Fibroblast of lung (primary cell): ENCODE measurements around the gene EHHADH. TPM values are rescaled to one million over a fixed set of nuclear protein-coding genes. Genes with fewer than 3 reads are reported as not detected.

Experiments used
- DNase-seq, 2 donors: peaks; one replicate each; pipeline versions ENCODE4 v3.0.0 to v3.0.0-alpha.2; 2010; ENCODE audit warnings: low read depth in 2 of 2
- H2AFZ ChIP-seq: 2 replicates; pipeline ENCODE4 v1.5.1; 2012; ENCODE audit warnings: low read length, control low read depth, inconsistent platforms
- H3K27ac ChIP-seq: 2 replicates; pipeline ENCODE4 v1.5.1; 2011; ENCODE audit warnings: low read length, control low read depth; ENCODE audit not compliant: insufficient read depth
- H3K27me3 ChIP-seq: 2 replicates; pipeline ENCODE4 v1.5.1; 2011; ENCODE audit warnings: mild to moderate bottlenecking, low read length; ENCODE audit not compliant: control insufficient read depth, insufficient read depth
- H3K36me3 ChIP-seq: 2 replicates; pipeline ENCODE4 v1.5.1; 2011; ENCODE audit warnings: low read length; ENCODE audit not compliant: control insufficient read depth, insufficient read depth
- H3K4me1 ChIP-seq: 2 replicates; pipeline ENCODE4 v1.5.1; 2011; ENCODE audit warnings: low read length; ENCODE audit not compliant: control insufficient read depth, insufficient read depth; ENCODE audit errors: extremely low read depth
- H3K4me2 ChIP-seq: 2 replicates; pipeline ENCODE4 v1.5.1; 2011; ENCODE audit warnings: low read length, control low read depth; ENCODE audit not compliant: insufficient read depth; ENCODE audit errors: extremely low read depth
- H3K4me3 ChIP-seq, 4 experiments: fragments of 200-600 bp in 1 of 4; sonication (generic) in 1 of 4; replicated peaks in 1 of 4; 2 replicates each; pipeline ENCODE4 v1.5.1; 2011 to 2016; ENCODE audit warnings: low read length in 4 of 4, low read depth in 3 of 4, mild to moderate bottlenecking in 3 of 4, control low read depth in 2 of 4, inconsistent platforms in 1 of 4, mixed read lengths in 1 of 4; ENCODE audit not compliant: insufficient read depth in 1 of 4; ENCODE audit errors: control extremely low read depth in 1 of 4
- H3K79me2 ChIP-seq: 2 replicates; pipeline ENCODE4 v1.5.1; 2012; ENCODE audit warnings: mild to moderate bottlenecking, low read length, inconsistent platforms; ENCODE audit not compliant: control insufficient read depth, insufficient read depth
- H3K9ac ChIP-seq: 2 replicates; pipeline ENCODE4 v1.5.1; 2011; ENCODE audit warnings: mild to moderate bottlenecking, low read length, control low read depth; ENCODE audit not compliant: insufficient read depth
- H3K9me3 ChIP-seq: 2 replicates; pipeline ENCODE4 v1.5.1; 2012; ENCODE audit warnings: low read depth, low read length; ENCODE audit not compliant: control insufficient read depth, insufficient read depth
- H4K20me1 ChIP-seq: 2 replicates; pipeline ENCODE4 v1.5.1; 2011; ENCODE audit warnings: low read length; ENCODE audit not compliant: control insufficient read depth, insufficient read depth; ENCODE audit errors: extremely low read depth
- EZH2 ChIP-seq: IDR thresholded peaks from 2 replicates; pipeline ENCODE4 v1.5.1; 2012; ENCODE audit warnings: low read length, control low read depth, mild to moderate bottlenecking; ENCODE audit errors: missing control alignments
- polyA plus RNA-seq, 2 donors: library from polyadenylated mRNA; depleted of rRNA in 1 of 2; stranded (reverse) in 1 of 2; unstranded in 1 of 2; fragments of >200 nt; gene quantifications; 2 replicates each; pipeline ENCODE4 v1.2.1, GENCODE V29; 2011 to 2012; ENCODE audit warnings: missing spikeins in 1 of 2
- total RNA-seq: library from RNA; depleted of rRNA; stranded (reverse); fragments of >200 nt; gene quantifications from 2 replicates; pipeline ENCODE4 v1.2.1, GENCODE V29; 2014
- TF ChIP-seq, protein P1 (sequence below), 2 donors: IDR thresholded peaks in 1 of 2; conservative IDR thresholded peaks in 1 of 2; 1 replicate in 1 of 2; 2 replicates in 1 of 2; pipeline ENCODE4 v1.5.1; 2011 to 2012; ENCODE audit warnings: low read length in 2 of 2, control low read depth in 1 of 2, inconsistent platforms in 1 of 2, low read depth in 1 of 2, mild to moderate bottlenecking in 1 of 2

The EHHADH gene
- total and polyA plus RNA-seq, 2 donors (not counting 1 experiment from before 2014, with no cell fraction given) = 6.0 to 6.8 TPM

DNA sequence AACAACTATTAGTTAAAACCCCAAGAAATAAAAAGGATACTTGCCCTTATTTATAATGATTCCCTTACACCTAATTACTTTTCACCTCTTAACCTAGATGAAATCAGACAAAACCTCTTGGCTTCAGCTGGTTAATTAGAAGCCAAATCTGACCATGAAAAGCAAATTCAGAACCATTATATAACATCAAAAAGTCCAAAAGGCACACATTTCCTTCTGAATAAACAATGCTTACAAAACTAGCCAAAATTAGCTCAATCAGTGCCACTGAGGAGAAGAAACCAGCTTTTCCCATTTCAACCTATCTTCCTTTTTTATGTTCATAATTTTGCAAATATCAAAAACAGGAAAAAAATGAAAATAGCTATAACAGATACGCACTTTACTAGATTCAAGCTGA, 3.2 kb downstream of the EHHADH start:
- H3K9ac ChIP-seq = no peak overlapping the region
- no peak for DNase-seq
- no peaks in the 10 kb centered on the region for H3K36me3 ChIP-seq
- TF ChIP-seq EZH2 = no peak
- TF ChIP-seq, protein P1, sequence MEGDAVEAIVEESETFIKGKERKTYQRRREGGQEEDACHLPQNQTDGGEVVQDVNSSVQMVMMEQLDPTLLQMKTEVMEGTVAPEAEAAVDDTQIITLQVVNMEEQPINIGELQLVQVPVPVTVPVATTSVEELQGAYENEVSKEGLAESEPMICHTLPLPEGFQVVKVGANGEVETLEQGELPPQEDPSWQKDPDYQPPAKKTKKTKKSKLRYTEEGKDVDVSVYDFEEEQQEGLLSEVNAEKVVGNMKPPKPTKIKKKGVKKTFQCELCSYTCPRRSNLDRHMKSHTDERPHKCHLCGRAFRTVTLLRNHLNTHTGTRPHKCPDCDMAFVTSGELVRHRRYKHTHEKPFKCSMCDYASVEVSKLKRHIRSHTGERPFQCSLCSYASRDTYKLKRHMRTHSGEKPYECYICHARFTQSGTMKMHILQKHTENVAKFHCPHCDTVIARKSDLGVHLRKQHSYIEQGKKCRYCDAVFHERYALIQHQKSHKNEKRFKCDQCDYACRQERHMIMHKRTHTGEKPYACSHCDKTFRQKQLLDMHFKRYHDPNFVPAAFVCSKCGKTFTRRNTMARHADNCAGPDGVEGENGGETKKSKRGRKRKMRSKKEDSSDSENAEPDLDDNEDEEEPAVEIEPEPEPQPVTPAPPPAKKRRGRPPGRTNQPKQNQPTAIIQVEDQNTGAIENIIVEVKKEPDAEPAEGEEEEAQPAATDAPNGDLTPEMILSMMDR (conservative IDR thresholded peaks at IDR 0.05 in 1 of 2, IDR thresholded peaks at IDR 0.05 in 1 of 2; ENCODE audit: low read depth in 1 of 2, low read length in 2 of 2) = no peak
- no peaks in the 10 kb centered on the region for H3K27me3 ChIP-seq
- no peak overlapping the region for H3K4me3 ChIP-seq
- H4K20me1 ChIP-seq = no peaks in the 10 kb centered on the region
- H3K4me1 ChIP-seq = no peaks in the 10 kb centered on the region
- H3K27ac ChIP-seq = no peak overlapping the region
- H3K4me2 ChIP-seq = no peak overlapping the region
- H2AFZ ChIP-seq = no peak overlapping the region
- no peaks in the 10 kb centered on the region for H3K9me3 ChIP-seq
- no peaks in the 10 kb centered on the region for H3K79me2 ChIP-seq

DNA sequence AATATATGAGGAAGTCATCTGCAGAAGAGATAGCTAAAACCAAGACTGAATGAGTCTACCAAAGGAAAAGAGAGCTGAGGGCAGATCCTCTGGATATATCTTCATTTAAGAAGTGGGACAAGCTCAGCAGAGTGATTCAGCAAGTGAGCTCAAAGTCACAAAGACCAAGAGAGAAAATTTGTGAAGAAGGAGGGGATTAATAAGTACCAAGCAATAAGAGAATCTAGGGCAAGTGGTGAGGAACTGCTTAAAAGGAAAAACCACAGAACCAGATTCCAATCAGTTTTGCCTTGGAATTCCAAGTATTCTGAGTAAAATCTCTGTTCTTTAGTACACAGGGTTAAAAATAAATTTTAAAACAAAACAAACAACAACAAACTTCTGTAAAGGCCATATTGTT, 3.6 kb downstream of the EHHADH start:
- H3K4me1 ChIP-seq = no peaks in the 10 kb centered on the region
- H3K4me2 ChIP-seq = no peak overlapping the region
- DNase-seq = peak in 1 of 2 donors; percentile 63
- H3K27me3 ChIP-seq = no peaks in the 10 kb centered on the region
- no peak overlapping the region for H2AFZ ChIP-seq
- no peaks in the 10 kb centered on the region for H3K36me3 ChIP-seq
- H3K9me3 ChIP-seq = no peaks in the 10 kb centered on the region
- H4K20me1 ChIP-seq = no peaks in the 10 kb centered on the region
- H3K4me3 ChIP-seq = no peak overlapping the region
- TF ChIP-seq, protein P1 (conservative IDR thresholded peaks at IDR 0.05 in 1 of 2, IDR thresholded peaks at IDR 0.05 in 1 of 2; ENCODE audit: low read depth in 1 of 2, low read length in 2 of 2) = no peak
- no peak for TF ChIP-seq EZH2
- H3K79me2 ChIP-seq = no peaks in the 10 kb centered on the region
- H3K9ac ChIP-seq = no peak overlapping the region
- H3K27ac ChIP-seq = no peak overlapping the region

DNA sequence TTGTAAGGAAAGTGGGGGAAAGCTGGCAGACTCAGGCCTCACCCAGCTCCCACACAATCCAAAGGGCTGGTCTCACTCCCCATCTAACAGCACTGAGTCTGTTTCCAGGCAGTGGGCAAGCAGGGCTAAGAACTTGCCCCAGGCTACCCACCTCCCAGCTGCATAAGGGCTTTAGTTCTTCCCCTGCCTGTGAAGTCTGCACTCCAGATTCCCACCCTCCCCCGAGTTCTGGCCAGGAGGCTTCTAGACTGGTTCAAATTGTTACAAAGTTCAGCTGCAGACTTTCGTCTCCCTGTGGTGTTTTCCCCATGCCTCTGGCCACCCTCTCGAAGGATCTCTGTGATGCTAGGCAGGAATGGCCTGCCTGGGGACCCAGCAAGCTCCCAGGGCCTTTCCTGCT, 11.2 kb downstream of the EHHADH start:
- no peaks in the 10 kb centered on the region for H3K9me3 ChIP-seq
- H2AFZ ChIP-seq = no peak overlapping the region
- no peaks in the 10 kb centered on the region for H3K79me2 ChIP-seq
- H3K4me2 ChIP-seq = no peak overlapping the region
- no peak overlapping the region for H3K9ac ChIP-seq
- no peak overlapping the region for H3K4me3 ChIP-seq
- TF ChIP-seq, protein P1 (conservative IDR thresholded peaks at IDR 0.05 in 1 of 2, IDR thresholded peaks at IDR 0.05 in 1 of 2; ENCODE audit: low read depth in 1 of 2, low read length in 2 of 2) = no peak
- H3K27me3 ChIP-seq = no peaks in the 10 kb centered on the region
- H3K4me1 ChIP-seq = no peaks in the 10 kb centered on the region
- H3K36me3 ChIP-seq = no peaks in the 10 kb centered on the region
- DNase-seq = no peak
- H3K27ac ChIP-seq = no peak overlapping the region
- no peaks in the 10 kb centered on the region for H4K20me1 ChIP-seq
